BLaER1 treated with 17β-estradiol and CSF1 and Interleukin-3, amounts not matched to agents 10 nM and 100 nM (cell line): ENCODE results near the gene LIPA.

Experiments used
- H3K27ac ChIP-seq, 11 experiments: shearing (Covaris generic); formaldehyde crosslinking; 2 replicates each; pipeline ENCODE4 v1.8.1; 2022
- H3K27me3 ChIP-seq, 11 experiments: shearing (Covaris generic); formaldehyde crosslinking; 2 replicates each; pipeline ENCODE4 v1.8.1; 2022
- H3K36me3 ChIP-seq, 11 experiments: shearing (Covaris generic); formaldehyde crosslinking; 2 replicates each; pipeline ENCODE4 v1.8.1; 2022
- H3K4me1 ChIP-seq, 10 experiments: shearing (Covaris generic); formaldehyde crosslinking; 2 replicates each; pipeline ENCODE4 v1.8.1; 2022
- H3K4me2 ChIP-seq, 11 experiments: shearing (Covaris generic); formaldehyde crosslinking; 2 replicates each; pipeline ENCODE4 v1.8.1; 2022
- H3K4me3 ChIP-seq, 10 experiments: shearing (Covaris generic); formaldehyde crosslinking; 2 replicates each; pipeline ENCODE4 v1.8.1; 2022
- H3K9ac ChIP-seq, 11 experiments: shearing (Covaris generic); formaldehyde crosslinking; 2 replicates each; pipeline ENCODE4 v1.8.1; 2022
- H3K9me3 ChIP-seq, 11 experiments: shearing (Covaris generic); formaldehyde crosslinking; replicated peaks in 1 of 11; 2 replicates each; pipeline ENCODE4 v1.8.1; 2022
- H4K20me1 ChIP-seq, 11 experiments: shearing (Covaris generic); formaldehyde crosslinking; 2 replicates each; pipeline ENCODE4 v1.8.1; 2022
- Cebpa-rat ChIP-seq, 11 experiments: shearing (Covaris generic); IDR thresholded peaks; 2 replicates each; pipeline ENCODE4 v1.8.1; 2022

Gene LIPA

DNA sequence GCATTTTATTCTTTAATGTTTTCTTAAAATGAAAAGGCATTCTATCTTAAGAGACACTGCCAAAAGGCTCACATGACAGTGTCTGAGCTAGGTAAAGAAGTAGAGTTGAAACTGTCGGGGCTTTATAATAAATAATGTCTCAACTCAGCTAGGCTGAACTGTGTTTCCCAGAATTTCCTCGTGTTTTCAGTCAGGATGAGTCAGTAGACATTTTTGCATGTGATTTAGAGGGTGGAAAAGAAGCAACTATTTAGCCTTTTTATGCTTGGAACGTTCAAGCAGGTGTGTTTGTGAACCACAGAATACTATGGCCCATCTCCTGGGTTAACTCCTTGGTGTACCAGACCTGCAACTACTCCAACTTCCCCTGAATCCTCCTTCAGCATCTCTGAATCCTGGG lies 23.4 kb upstream of the LIPA start:
- Histone ChIP-seq H3K27ac (no peak overlapping the region), H3K4me1 (peaks cover 0 to 23% (median 0%) of the 10 kb centered on the region in 10 experiments; a peak in 4 of 20 replicates)

DNA sequence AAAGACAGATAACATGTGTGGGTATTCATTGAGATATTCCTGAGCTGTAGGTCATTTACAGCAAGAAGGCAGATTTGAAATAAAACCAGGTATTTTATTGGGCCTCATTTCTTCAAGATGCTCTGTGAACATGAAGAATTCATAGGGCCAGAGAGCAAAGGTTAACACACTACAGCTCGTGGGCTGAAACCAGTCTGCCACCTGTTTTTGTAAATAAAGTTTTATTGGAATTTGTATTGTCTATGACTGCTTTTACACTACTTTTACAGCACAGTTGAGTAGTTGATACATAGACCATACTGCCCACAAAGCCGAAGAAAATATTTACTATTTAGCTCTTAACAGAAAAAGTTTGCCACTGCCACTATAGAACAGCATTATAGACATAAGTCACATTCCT lies 22.1 kb upstream of the LIPA start:
- Histone ChIP-seq H3K4me2 (no peak overlapping the region), H3K27ac (no peak overlapping the region), H3K36me3 (no peaks in the 10 kb centered on the region), H3K4me1 (peaks cover 0 to 20% (median 0%) of the 10 kb centered on the region in 10 experiments; a peak in 4 of 20 replicates), H3K27me3 (no peaks in the 10 kb centered on the region), H4K20me1 (no peaks in the 10 kb centered on the region), H3K4me3 (no peak overlapping the region), H3K9me3 (no peaks in the 10 kb centered on the region), H3K9ac (no peak overlapping the region)
- TF ChIP-seq Cebpa-rat (IDR thresholded peaks at IDR 0.05): no peak

More for the DNA sequence above, 23.4 kb upstream of the LIPA start:
- H3K9me3 ChIP-seq: no peaks in the 10 kb centered on the region
- H3K4me3 ChIP-seq: no peak overlapping the region
- no peak overlapping the region for H3K9ac ChIP-seq
- no peak for TF ChIP-seq Cebpa-rat (IDR thresholded peaks at IDR 0.05)
- H3K36me3 ChIP-seq: no peaks in the 10 kb centered on the region
- H3K4me2 ChIP-seq: no peak overlapping the region
- no peaks in the 10 kb centered on the region for H3K27me3 ChIP-seq
- H4K20me1 ChIP-seq: no peaks in the 10 kb centered on the region

DNA sequence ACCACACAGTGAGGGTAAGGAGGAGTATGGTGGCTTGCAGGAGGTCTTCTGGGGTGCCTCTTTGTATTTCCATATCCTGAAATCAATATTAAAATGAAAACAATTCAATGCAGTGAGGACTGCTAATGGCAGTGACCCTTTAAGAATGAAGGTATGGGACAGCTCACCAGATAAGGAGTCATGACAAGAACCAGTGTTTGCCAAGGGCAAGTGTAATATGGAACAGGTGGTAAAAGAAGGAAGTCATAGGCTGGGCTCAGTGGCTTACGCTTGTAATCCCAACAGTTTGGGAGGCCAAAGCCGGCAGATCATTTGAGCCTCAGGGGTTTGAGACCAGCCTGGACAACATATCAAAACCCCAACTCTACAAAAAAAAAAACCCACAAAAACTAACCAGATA lies 20.0 kb upstream of the LIPA start:
- Histone ChIP-seq H3K4me2 (no peak overlapping the region), H3K36me3 (no peaks in the 10 kb centered on the region)

DNA sequence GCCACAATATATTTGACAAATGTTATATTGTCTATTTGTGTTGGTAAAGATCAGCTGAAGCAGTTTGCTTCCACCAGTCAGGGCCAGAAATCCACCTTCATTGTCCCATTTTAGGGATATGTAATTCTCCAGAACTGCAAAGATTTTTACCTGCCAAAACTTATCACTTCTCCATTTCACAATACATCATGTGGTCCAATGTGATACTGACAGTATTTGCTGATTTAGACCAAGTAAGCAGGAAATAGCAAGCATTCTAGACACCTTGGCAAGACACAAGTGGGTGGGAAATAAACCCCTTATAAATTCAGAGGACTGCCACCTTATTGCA lies 18.5 kb upstream of the LIPA start:
- Histone ChIP-seq H3K9ac (no peak overlapping the region), H3K27ac (no peak overlapping the region), H3K36me3 (no peaks in the 10 kb centered on the region), H4K20me1 (no peaks in the 10 kb centered on the region), H3K4me2 (0 out of 22 replicates have a peak overlapping the region, but pooled peaks of 1 of the 11 experiments have one; percentile 0), H3K9me3 (no peaks in the 10 kb centered on the region), H3K27me3 (no peaks in the 10 kb centered on the region), H3K4me3 (no peak overlapping the region), H3K4me1 (peaks cover 0 to 16% (median 0%) of the 10 kb centered on the region in 10 experiments; a peak in 3 of 20 replicates)
- no peak for TF ChIP-seq Cebpa-rat (IDR thresholded peaks at IDR 0.05)

More for the DNA sequence above, 20.0 kb upstream of the LIPA start:
- H3K4me3 ChIP-seq: no peak overlapping the region
- H4K20me1 ChIP-seq: no peaks in the 10 kb centered on the region
- H3K9me3 ChIP-seq: no peaks in the 10 kb centered on the region
- TF ChIP-seq Cebpa-rat (IDR thresholded peaks at IDR 0.05): no peak
- H3K27ac ChIP-seq: no peak overlapping the region
- no peaks in the 10 kb centered on the region for H3K27me3 ChIP-seq
- H3K9ac ChIP-seq: no peak overlapping the region
- peaks cover 0 to 16% (median 0%) of the 10 kb centered on the region in 10 experiments; a peak in 3 of 20 replicates for H3K4me1 ChIP-seq

DNA sequence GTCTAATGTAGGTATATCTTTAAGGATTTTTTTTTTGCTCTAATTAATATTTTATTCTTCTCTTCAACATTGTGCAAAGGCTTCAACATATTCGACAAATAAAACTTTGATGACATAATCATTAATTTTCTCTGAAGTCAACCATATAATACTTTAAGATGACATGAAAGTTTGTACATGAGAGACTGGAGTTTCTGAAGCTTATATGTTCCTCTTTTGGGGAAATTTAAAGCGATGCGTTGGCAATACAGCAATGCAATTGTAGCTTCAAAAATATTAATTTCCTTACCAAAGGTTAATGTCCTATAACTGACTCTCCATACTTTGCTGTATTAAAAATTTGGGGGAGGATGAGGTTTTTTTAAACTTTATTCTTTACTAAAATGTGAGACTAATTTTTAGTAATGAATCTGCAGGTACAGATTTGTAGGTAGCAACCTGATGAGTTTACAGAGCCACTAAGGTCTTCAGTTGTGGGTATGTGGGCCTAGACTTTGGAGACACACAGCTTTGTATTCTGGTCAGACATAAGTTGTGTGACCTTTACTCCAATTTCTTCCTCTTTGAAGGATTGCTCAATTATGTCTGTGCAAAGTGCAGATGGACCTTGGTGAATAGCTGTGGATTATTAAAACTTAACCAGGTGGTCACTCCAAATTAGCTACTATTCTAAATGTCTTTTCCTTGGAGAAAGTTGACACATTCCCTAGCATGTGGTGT lies 18.0 kb upstream of the LIPA start:
- no peaks in the 10 kb centered on the region for H4K20me1 ChIP-seq
- no peak for TF ChIP-seq Cebpa-rat (IDR thresholded peaks at IDR 0.05)
- peaks cover 0 to 3% (median 0%) of the 10 kb centered on the region in 11 experiments; a peak in 3 of 22 replicates for H3K36me3 ChIP-seq
- peaks cover 0 to 16% (median 0%) of the 10 kb centered on the region in 10 experiments; a peak in 3 of 20 replicates for H3K4me1 ChIP-seq
- peaks cover 3 to 4% (median 4%) of the 10 kb centered on the region in 11 experiments for H3K9me3 ChIP-seq
- H3K4me3 ChIP-seq: no peak overlapping the region
- H3K4me2 ChIP-seq: 0 out of 22 replicates have a peak overlapping the region, but pooled peaks of 1 of the 11 experiments have one; percentile 0
- H3K27ac ChIP-seq: no peak overlapping the region
- no peaks in the 10 kb centered on the region for H3K27me3 ChIP-seq
- no peak overlapping the region for H3K9ac ChIP-seq

DNA sequence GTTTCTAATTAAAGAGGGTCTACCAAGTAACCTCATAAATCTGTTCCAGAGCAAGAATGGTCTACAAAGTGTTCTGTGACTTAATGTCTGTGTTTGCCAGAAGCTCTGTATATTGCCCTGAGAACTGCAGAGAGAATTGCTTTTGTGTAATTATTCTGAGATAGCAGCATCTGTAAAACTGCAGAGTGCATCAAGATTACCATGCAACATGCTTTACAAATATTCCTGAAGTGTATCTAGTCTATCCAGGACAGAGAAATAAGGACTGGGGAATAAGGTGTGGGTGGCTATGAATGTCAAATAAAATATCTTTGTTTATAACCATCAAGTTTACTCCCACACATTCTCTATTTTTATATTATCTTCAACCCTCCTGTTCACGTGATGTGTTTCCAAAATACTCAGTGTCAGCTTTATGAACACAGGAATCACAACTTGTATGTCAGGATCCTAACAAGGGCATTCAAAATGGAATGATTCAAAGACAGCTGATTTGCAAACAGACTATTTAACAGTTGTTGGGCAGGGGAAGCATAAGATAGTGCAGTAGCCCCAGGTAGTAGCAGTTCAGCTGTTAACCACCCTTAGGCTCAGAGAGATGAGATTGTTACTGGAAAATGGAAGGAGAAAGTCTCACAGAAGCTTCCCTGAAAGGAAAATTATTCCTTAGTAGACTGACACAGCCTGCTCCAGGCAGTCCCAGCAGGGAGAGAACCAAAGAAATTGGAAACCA lies 15.3 kb upstream of the LIPA start:
- no peaks in the 10 kb centered on the region for H3K27me3 ChIP-seq
- H3K4me3 ChIP-seq: no peak overlapping the region
- H3K4me1 ChIP-seq: peaks cover 0 to 29% (median 0%) of the 10 kb centered on the region in 10 experiments; a peak in 5 of 20 replicates
- H3K9ac ChIP-seq: no peak overlapping the region
- TF ChIP-seq Cebpa-rat (IDR thresholded peaks at IDR 0.05): no peak
- no peak overlapping the region for H3K27ac ChIP-seq
- peaks cover 14 to 19% (median 15%) of the 10 kb centered on the region in 11 experiments for H3K9me3 ChIP-seq
- H3K4me2 ChIP-seq: peak overlapping the region in 1 of 11 experiments; percentile 5; a peak in 2 of 22 replicates
- peaks cover 0 to 11% (median 0%) of the 10 kb centered on the region in 11 experiments; a peak in 3 of 22 replicates for H3K36me3 ChIP-seq
- H4K20me1 ChIP-seq: no peaks in the 10 kb centered on the region

DNA sequence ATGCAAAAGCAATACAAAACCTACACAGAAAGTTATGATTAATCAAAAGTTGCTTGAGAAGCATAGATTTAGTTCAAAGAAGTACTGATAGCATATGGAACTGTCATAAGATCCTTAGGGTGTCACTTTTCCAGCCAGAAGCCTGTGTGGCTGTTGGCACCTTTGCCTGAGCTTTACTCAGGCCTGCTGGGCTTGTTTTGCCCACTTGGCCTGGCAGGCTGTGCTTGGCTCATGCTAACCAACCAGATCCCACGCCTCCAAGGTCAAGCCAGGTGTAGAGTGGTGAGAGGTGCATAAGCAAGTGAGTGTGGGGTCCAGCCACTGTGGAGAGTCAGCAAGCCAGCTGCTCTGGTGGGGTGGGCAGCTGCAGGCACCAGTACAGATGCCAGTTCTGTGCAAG lies 12.0 kb upstream of the LIPA start:
- Histone ChIP-seq H3K27me3 (no peaks in the 10 kb centered on the region), H3K9ac (no peak overlapping the region), H3K4me2 (no peak overlapping the region), H3K9me3 (peaks cover 14 to 19% (median 15%) of the 10 kb centered on the region in 11 experiments), H3K36me3 (peaks cover 0 to 11% (median 0%) of the 10 kb centered on the region in 11 experiments; a peak in 3 of 22 replicates), H4K20me1 (no peaks in the 10 kb centered on the region), H3K4me3 (no peak overlapping the region), H3K27ac (no peak overlapping the region), H3K4me1 (peaks cover 0 to 45% (median 14%) of the 10 kb centered on the region in 10 experiments; a peak in 14 of 20 replicates)
- TF ChIP-seq Cebpa-rat (IDR thresholded peaks at IDR 0.05): no peak

DNA sequence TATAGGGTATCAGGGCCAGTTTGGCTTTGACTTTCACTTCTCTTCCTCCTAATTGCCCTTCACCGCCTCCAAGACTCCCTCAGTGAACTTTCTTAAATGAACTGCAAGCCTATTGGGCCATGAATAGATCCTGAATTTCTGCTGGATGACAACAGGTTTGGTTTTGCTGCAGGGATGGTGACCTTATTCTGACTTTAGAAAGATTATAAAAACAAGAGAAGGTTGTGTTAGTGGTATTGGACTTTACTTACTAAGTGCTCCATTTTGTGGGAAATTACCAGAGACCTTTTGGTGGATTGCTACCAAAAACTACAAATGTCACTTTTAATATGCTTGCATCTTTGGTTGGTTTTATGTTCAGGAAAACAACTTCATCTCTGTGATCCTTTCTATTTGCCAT lies 11.5 kb upstream of the LIPA start:
- H3K9me3 ChIP-seq: peaks cover 14 to 19% (median 15%) of the 10 kb centered on the region in 11 experiments
- TF ChIP-seq Cebpa-rat (IDR thresholded peaks at IDR 0.05): no peak
- peaks cover 0 to 50% (median 16%) of the 10 kb centered on the region in 10 experiments; a peak in 14 of 20 replicates for H3K4me1 ChIP-seq
- no peaks in the 10 kb centered on the region for H3K27me3 ChIP-seq
- H3K36me3 ChIP-seq: peaks cover 0 to 11% (median 0%) of the 10 kb centered on the region in 11 experiments; a peak in 3 of 22 replicates
- peak overlapping the region in 2 of 11 experiments; percentile 5 to 36; a peak in 2 of 22 replicates for H3K4me2 ChIP-seq
- H3K27ac ChIP-seq: no peak overlapping the region
- H3K9ac ChIP-seq: no peak overlapping the region
- no peaks in the 10 kb centered on the region for H4K20me1 ChIP-seq
- H3K4me3 ChIP-seq: no peak overlapping the region
